GM21737 (cell line): Measurements from ENCODE around the gene THSD4.
"Not testable (repeated sequence)": the region's sequence is repeated elsewhere in the genome, so short reads cannot be mapped to it uniquely, and the experiment has no call there.

Source experiments
- ATAC-seq: cut with Tn5 transposase; IDR thresholded peaks from one replicate; pipeline ENCODE4 v1.9.1; 2021; ENCODE audit warnings: mild to moderate bottlenecking, moderate library complexity; ENCODE audit not compliant: unreplicated experiment

Gene THSD4

GRCh38 chr15:71143373-71144310 is 28.4 kb downstream of the THSD4 start:
- ATAC-seq: no peak

GRCh38 chr15:71145648-71146047 is 30.4 kb downstream of the THSD4 start:
- no peak for ATAC-seq

DNA sequence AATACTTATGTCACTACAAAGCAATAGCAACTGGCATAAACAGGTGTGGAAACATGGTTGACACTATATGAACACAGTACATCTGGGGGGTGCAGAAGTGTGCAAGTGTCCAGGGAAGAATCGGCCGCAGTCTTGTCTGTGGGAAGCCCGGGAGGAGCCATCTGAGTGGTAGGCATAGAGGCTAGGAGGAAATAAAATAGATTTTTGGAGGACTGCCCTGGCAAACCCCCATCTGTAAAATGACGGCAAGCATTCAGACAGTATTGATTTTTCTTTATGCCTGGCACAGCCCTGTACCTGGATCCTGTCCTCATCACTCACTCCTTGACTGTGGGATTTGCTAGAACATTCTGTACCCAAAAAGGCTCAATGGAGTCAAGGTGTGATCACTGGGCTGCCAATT is 31.3 kb downstream of the THSD4 start:
- no peak for ATAC-seq

DNA sequence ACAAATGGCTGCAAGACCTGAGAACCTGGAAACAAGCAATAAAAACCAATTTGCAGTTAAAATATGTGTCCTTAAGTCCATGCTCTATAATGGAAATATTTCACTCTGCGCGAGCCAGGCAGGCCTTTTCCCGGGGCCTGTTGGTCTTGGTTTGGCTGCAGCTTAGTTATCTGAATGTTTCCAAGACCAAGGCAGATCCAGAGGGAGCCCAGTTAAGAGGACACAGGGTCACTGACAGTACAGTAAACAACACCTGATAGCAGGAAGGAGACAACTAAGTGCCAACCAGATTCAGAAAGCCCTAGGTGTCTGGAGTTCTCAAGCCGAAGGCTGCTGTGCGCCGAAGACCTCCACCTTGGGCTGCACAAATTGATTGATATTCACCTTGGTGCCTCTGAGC is 32.8 kb downstream of the THSD4 start:
- no peak for ATAC-seq

GRCh38 chr15:71149646-71150557 is 34.6 kb downstream of the THSD4 start:
- ATAC-seq: no peak

GRCh38 chr15:71151081-71151480 is 35.8 kb downstream of the THSD4 start:
- ATAC-seq: no peak

DNA sequence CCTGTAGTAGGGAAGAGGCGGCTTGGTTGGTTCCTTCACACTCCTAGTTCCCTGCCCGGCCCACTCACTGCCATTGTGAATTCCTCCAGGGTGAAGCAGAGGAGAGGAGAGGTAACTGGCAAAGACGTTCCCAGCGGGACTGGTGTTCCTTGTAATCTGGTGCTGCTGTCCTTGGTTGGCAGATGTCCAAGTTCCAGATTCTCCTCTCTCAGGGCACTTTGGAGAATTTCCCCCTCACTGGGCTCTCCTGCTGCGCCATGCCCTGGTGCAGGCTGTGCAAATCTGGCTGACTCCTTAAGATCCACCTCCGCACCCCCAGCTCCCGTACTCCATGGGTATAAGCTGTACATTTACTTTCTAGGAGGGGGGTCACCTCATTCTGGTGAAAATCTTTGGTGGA is 37.3 kb downstream of the THSD4 start:
- ATAC-seq: no peak

- ATAC-seq: no peak
Observed at GRCh38 chr15:71153823-71154524, 38.7 kb downstream of the THSD4 start.

DNA sequence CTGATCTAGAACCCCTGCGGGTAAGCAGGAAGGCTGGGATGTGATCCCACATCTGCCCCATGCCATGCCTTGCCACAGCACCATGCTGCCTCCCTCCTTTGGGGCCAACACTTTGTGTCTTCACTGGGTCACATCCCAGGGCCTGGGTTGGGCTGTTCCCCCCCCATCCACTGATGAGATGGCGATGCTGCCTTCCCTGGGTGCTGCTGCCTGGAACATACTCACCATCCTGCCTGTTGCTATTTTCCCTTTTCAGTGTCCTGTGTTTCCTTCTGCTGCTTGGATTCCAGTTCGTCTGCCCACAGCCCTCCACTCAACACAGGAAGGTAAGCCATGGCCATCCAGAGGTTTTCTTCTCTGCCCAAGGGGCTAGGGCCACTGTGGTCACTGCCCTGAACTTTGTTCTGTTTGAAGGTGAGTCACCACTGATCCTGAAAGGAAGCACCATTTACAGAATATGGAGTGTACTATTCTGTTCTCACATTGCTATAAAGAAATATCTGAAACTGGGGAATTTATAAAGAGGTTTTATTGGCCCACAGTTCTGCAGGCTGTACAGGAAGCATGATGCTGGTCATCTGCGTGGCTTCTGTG is 39.4 kb downstream of the THSD4 start:
- no peak for ATAC-seq

DNA sequence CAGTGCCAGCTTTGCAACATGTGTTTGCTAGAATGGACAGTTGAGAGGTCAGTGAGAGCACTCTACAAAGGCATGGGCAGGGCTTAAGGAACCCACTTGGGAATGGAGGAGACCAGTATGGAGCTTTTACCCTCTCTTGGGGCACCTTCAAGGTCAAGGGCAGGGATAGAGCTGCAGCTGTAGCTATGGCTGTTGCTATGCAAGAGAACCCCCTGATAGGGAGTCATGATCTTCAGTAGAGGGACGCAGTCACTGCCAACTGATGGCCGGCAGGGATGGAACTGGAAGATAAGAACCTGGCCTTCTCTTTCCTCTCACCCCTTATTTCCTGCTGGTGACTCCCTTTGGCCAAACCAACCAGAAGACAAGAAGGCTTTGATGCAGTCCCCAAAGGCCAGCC is 40.3 kb downstream of the THSD4 start:
- ATAC-seq: no peak

DNA sequence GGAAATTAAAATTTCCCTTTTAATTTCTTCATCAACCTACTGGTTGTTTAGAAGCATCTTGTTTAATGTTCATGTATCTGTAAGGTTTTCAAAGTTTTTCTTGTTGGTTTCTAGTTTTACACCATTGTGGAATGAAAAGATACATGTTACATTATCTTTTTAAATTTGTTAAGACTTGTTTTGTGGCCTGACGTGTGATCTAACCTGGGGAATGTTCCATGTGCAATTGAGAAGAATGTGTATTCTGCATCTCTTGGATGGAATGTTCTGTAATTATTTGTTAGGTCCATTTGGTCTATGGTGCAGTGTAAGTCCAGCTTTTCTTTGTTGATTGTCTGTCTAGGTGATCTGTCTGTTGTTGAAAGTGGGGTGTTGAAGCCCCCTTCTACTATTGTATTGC is 45.7 kb downstream of the THSD4 start:
- ATAC-seq: no peak

DNA sequence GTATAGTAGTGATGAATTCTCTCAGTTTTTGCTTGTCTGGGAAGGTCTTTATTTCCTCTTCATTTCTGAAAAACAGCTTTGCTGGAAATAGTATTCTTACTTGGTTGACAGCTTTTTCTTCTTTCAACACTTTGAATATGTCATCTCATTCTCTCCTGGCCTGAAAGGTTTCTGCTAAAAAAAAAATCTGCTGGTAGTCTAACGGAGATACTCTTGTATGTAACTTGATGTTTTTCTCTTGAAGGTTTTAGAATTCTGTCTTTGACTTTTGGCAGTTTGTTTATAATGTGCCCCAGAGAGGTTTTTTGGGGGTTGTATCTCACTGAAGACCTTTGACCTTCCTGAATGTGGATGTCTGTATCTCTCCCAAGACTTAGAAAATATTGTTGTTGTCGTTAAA is 47.0 kb downstream of the THSD4 start:
- no peak for ATAC-seq

DNA sequence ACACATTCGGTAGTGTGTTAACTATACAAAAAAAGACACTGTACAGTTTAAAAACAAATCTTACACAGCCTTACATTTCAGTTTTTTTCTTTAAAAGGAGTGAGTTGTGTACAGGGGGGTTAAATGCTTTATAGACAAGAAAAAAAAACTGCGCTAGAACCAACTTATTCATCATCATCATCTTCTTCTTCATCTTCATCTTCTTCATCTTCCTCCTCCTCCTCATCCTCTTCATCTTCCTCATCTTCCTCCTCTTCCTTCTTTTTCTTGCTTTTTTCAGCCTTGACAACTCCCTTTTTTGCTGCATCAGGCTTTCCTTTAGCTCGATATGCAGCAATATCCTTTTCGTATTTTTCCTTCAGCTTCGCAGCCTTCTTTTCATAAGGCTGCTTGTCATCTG is 49.3 kb downstream of the THSD4 start:
- not testable (repeated sequence) for ATAC-seq

- ATAC-seq: no peak
Observed at GRCh38 chr15:71167445-71168165, 52.3 kb downstream of the THSD4 start.

DNA sequence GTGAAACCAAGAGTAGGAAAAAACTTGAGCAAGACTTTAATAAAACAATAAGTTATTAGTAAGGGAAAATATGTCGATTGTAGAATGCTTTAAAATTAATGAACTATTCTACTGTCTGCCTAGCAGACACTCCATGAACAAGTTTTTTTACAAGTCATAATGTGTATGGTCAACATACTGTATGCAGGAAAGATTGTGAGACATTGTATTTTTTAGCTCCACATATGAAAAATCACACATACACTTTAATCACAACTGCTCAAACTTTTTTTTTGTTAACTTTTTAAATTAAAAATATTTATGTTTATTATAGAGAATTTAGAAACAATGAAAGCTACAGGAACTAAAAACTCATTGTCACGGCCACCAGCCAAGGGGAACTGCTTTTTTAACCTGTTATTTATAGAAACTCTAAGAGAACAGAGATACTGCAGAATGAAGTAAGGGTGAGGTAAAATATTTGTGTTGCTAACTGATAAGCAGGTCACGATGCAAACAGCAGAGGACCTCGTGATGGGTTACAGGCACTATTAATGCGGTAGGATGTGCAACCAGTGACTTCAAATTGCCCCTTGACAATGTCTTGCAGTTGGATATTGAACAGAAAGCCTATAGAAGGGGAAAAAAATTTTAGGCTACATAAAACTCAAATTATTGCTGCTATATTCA is 53.0 kb downstream of the THSD4 start:
- ATAC-seq: no peak

DNA sequence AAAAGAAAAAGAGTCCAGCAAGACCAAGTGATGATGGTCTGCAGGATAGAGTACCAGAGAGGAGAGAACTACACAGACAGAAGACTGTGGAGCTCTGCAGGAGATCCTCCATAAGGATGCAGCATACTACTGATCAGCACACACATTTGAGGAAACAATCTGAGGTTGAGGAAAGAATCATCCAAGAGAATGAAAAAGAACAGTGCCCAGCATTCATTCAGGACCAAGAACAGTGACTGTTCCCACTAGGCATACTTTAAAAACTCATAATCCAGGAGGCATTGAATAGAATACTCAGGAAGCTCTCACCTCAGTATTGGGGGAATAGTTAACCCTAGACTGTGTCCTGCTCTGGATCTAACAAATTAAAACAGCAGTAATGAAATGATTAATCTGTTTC is 54.9 kb downstream of the THSD4 start:
- no peak for ATAC-seq

DNA sequence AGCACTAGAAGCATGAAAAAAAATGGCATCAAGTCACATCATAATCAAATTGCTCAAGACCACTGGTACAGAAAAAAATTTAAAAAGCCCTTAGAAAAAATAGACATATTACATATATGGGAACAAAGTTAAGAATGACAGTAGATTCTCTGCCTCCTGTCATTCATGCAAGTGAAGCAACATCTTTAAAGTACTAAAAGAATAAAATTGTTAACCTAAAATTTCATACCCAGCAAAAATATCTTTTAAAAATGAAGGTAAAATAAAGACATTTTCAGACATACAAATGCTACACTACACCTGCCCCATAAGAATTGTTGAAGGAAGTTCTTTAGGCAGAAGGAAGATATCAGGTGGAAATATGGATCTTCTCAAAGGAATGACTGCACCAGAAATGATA is 55.9 kb downstream of the THSD4 start:
- no peak for ATAC-seq

- not testable (repeated sequence) for ATAC-seq
Observed at GRCh38 chr15:71174360-71174759, 59.1 kb downstream of the THSD4 start.

- no peak for ATAC-seq
Observed at GRCh38 chr15:71180986-71181853, 65.9 kb downstream of the THSD4 start.
